DMS 273 treated with DMSO at 0.1 percent for 48 hours (cell line): ENCODE data around the gene LRRC4B.

Source experiments
- DNase-seq: peaks from one replicate; lab custom pipeline; 2025; lab: John Stamatoyannopoulos, UW

Gene LRRC4B

DNA sequence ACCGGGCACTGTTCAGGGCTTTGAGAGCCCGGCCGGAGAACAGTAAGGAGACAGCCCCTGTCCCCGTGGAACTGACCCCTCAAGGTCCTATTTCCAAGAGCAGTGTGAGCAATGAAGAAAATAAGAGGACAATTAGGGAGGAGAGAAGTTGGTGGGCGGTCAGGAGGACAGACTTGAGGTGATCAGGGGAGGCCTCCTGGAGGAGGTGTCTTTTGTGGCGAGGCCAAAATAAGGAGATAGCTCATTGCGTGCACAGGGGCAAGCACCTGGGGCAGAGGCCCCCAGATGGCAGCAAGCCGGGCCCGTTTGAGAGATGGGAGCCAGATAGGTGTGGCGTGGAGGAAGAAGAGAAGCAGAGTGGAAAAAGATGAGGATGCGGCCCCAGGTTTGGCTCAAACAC is 2.8 kb upstream of the LRRC4B start:
- no peak for DNase-seq

DNA sequence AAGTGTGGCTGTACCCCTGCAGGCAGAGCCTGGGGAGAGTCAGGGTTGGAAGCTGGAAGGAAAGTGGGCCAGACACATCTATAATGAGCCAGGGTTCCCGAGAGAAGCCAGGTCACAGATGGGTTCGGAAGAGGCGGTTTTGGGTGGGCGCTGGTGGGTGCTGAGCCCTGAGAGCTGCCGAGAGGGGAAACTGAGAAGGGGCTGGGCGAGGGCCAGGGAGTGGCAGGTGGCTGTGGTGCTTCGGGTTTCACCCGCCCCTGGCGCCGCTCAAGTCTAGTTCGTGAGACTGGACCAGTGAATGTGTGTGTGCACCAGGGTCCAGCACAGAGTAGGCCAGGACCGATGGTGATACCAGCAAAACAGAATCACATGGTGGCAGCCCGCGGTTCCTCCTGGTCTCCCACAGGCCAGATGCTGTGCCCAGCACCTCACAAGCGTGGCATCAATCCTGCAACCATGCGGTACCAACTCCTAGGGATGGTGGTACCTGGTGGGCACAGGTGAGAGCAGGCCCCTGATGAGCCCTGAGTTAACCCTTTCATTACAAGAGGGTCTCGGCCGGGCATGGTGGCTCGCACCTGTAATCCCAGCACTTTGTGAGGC is 1.8 kb upstream of the LRRC4B start:
- DNase-seq = no peak

GRCh38 chr19:50568728-50569698 is 778 bp upstream of the LRRC4B start:
- DNase-seq = no peak

- DNase-seq = no peak
Measured at GRCh38 chr19:50567052-50567841, 988 bp downstream of the LRRC4B start.

DNA sequence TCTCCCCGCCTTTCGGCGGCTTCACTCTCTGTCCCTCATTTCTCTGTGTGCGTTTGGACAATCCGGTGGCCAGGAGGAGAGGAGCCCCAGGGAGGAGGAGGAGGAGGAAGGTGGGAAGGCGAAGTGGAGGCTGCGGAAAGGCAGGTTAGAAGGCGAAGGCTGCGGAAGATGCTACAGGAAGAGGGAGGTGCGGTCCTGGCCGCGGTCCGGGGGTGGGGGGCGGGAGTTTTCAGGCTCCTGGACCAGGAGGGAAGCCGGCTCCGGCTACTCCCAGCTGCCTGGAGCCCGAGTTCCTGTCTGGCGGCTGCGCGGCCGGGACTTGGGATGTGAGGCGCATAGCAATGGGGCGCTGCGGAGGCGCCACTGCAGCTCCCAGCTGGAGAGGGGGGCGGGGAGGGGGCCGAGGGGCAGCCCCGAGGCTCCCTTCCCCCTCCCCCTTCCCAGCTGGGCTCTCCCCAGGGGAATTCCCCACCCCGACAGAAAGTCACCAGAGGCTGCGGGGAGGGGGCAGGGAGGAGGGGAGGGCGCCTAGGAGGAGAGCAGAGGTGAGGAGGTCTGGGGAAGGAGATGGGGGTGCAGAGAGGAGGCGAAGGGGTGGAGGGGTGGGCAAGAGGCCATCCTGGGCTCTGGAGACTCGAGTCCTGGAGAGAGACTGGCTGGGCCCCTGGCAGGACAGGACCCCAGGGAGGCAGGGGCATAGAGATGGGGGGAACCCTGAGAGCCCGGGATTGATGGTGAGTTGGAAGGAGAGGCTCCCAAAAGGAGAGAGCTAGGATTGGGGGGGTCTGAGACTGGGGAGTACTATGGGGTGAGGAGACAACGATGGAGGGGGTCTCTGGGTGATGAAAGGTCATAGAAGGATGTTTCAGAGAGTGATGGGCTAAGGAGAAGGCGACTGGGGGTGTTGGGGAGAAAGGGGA is 2.0 kb downstream of the LRRC4B start:
- no peak for DNase-seq

- no peak for DNase-seq
Measured at GRCh38 chr19:50564229-50565105, 3.8 kb downstream of the LRRC4B start.

GRCh38 chr19:50563597-50563996 is 4.6 kb downstream of the LRRC4B start:
- DNase-seq = no peak

DNA sequence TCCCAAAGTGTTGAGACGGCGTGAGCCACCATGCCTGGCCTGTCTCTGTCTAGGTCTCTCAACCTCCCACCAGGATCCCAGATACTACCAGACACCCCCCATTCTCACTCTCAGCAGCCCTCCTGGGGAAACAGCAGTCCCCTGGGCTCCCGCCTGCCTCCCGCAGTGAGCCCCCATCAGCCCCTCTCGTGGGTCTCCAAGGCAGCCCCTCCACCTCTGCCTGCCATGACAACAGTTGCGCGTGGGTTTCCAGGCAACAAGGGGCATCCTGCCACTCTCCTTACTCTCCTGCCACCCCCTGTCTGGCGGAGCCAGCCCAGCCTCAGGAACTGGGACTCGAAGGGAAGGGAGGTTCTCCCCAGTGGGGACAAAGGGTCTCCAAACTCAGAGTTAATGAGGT is 5.2 kb downstream of the LRRC4B start:
- DNase-seq = no peak

GRCh38 chr19:50562329-50562728 is 5.9 kb downstream of the LRRC4B start:
- no peak for DNase-seq

GRCh38 chr19:50559636-50560035 is 8.6 kb downstream of the LRRC4B start:
- no peak for DNase-seq

GRCh38 chr19:50558449-50558848 is 9.8 kb downstream of the LRRC4B start:
- no peak for DNase-seq

DNA sequence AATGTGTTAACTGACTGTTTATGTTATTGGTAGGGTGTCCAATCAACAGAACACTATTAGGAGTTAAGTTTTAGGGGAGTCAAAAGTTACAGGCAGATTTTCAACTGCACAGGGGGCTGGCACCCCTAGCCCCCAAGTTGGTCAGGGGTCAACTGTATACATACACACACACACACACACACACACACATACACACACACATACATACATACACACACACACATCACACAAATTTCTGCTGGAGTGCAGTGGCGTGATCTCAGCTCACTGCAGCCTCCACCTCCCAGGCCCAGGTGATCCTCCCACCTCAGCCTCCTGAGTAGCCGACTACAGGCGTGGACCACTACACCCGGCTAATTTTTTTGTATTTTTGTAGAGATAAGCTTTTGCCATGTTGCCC is 10.2 kb downstream of the LRRC4B start:
- DNase-seq = no peak

DNA sequence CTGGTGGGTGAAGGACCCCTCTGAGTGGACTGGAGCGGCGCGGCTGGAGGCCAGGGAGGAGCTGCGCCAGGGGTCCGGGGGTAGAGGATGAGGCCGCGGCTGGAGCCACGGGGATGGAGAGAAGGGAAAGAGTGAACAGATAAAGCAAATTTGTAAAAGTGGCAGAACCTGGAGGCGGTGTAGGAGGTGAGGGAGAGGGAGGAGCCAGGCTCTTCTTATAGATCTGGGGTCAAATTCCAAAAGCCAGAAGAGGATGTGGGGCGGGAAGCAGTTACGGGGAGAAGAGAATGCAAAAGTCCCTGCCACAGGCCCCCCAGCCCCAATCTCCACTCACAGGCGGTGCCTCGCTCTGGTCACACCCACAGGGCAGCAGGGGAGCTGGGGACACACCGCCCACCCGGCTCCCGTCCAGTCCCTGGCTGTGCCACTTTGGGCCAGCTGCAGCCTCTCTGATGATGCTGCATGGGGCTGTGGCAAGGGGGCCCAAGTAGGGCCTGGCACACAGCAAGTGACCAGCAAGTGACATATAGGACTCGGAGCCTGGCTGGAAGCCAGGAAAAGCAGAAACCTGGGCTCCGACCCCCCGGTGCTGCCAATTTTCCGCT is 11.1 kb downstream of the LRRC4B start:
- DNase-seq = no peak

- no peak for DNase-seq
Measured at GRCh38 chr19:50556282-50557008, 11.8 kb downstream of the LRRC4B start.

DNA sequence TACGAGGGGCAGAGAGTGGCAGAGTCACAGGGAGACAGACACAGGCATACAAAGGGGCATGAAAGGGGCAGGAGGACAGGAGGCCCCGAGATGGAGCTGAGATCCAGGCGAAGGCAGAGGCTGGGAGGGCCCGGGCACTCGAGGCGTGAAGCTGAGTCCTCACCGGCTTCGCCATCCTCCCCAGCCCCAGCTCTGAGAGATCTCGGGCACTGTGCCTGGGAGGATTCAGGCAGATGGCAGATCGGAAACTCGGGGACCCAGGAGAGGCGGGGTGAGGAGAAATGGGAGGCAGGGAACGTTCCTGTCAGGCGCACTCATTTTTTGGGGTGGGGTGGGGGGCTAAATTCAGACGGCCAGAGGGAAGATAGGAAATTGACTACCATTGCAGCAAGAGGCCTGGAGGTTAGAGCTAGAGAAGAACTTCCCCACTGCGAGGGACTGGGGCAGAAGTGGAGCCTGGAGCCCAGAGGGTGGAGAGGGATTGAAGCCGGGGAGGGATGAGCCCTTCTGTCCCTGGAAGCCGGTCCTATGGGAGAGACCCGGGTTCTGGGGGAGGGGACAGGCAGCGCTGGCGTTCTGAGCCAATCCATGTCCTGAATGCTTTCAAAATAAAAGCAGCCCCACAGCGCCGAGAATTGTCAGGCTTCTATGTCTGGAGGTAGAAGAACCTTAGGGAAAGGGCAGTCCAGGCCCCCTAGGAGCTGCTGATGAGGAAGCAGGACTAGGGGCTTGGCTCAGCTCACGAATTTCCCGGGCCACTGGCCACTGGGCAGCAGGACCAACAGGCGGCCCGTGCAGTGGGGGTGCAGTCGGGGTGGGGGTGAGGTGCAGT is 12.6 kb downstream of the LRRC4B start:
- DNase-seq = no peak

GRCh38 chr19:50555033-50555432 is 13.2 kb downstream of the LRRC4B start:
- no peak for DNase-seq

DNA sequence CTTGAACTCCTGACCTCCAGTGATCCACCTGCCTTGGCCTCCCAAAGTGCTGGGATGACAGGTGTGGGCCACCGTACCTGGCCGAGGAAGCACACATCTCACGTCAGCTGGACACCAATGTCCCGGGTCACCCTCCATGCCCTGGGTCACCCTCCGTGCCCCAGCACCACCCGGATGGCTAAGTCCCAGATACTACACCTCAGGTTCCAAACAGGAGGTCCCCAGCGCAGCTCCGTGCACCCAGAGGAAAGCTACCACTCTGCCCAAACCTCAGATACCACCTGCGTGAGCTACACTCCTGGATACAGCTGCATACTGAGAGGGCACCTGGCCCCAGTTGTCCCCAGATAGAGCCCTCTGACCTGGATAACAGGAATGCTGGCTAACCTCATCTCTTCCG is 14.0 kb downstream of the LRRC4B start:
- no peak for DNase-seq

GRCh38 chr19:50553134-50553703 is 15.0 kb downstream of the LRRC4B start:
- DNase-seq = no peak
